ENCODE results near the gene RDH16.

RDH16 gene

GRCh38 chr12:56957229-56958052, at the start of gene RDH16:
Gene RDH16, minus strand, starts transcription at chr12:56957608. Its CDS starts 146 bp downstream, at chr12:56957462.
- DNase-seq (ENCODE audit: low spot score) = no peak

GRCh38 chr12:57006809-57007475, 49.5 kb upstream of the RDH16 start:
- DNase-seq (ENCODE audit: low spot score) = no peak

- DNase-seq (ENCODE audit: low spot score) = peak; percentile 55
These were observed 48.8 kb upstream of the RDH16 start, which contains the start of gene ZBTB39 for GRCh38 chr12:57005980-57006808. Gene ZBTB39, minus strand, starts transcription at chr12:57006546. Its CDS starts 1,629 bp downstream, at chr12:57004917.

GRCh38 chr12:57004651-57005050, 47.2 kb upstream of the RDH16 start:
- no peak for DNase-seq (ENCODE audit: low spot score)

- DNase-seq (ENCODE audit: low spot score) = no peak
These were observed 46.0 kb upstream of the RDH16 start for GRCh38 chr12:57003395-57003794.

GRCh38 chr12:57001448-57001906, 44.1 kb upstream of the RDH16 start:
- DNase-seq (ENCODE audit: low spot score) = peak; percentile 40

GRCh38 chr12:57000393-57000792, 43.0 kb upstream of the RDH16 start:
- DNase-seq (ENCODE audit: low spot score) = no peak

GRCh38 chr12:56999456-56999855, 42.0 kb upstream of the RDH16 start:
- DNase-seq (ENCODE audit: low spot score) = no peak

GRCh38 chr12:56998981-56999380, 41.6 kb upstream of the RDH16 start:
- DNase-seq (ENCODE audit: low spot score) = no peak

GRCh38 chr12:56998316-56998715, 40.9 kb upstream of the RDH16 start:
- no peak for DNase-seq (ENCODE audit: low spot score)

GRCh38 chr12:56996793-56997545, 39.6 kb upstream of the RDH16 start:
- DNase-seq (ENCODE audit: low spot score) = no peak

- DNase-seq (ENCODE audit: low spot score) = no peak
These were observed 38.6 kb upstream of the RDH16 start for GRCh38 chr12:56995930-56996496.

GRCh38 chr12:56995201-56995929, 38.0 kb upstream of the RDH16 start:
- no peak for DNase-seq (ENCODE audit: low spot score)

- DNase-seq (ENCODE audit: low spot score) = no peak
These were observed 36.9 kb upstream of the RDH16 start for GRCh38 chr12:56994231-56994746.

GRCh38 chr12:56993346-56993745, 35.9 kb upstream of the RDH16 start:
- DNase-seq (ENCODE audit: low spot score) = no peak

GRCh38 chr12:56991319-56992246, 34.2 kb upstream of the RDH16 start:
- DNase-seq (ENCODE audit: low spot score) = no peak

- no peak for DNase-seq (ENCODE audit: low spot score)
These were observed 33.4 kb upstream of the RDH16 start for GRCh38 chr12:56990648-56991318.

- no peak for DNase-seq (ENCODE audit: low spot score)
These were observed 32.6 kb upstream of the RDH16 start for GRCh38 chr12:56989861-56990610.
